Stimulated activated CD8-positive, alpha-beta memory T cell treated with anti-CD3 and anti-CD28 coated beads, Interleukin-4, amount 100 ng/mL, for 4 hours (primary cell): Measurements from ENCODE around the gene CFAP210.

Source experiments
- DNase-seq, 2 donors: peaks; one replicate each; pipeline ENCODE4 v3.0.0-alpha.2; 2020; ENCODE audit warnings: low read depth in 2 of 2, low spot score in 1 of 2

Gene CFAP210

GRCh38 chr2:169694113-169694893 lies at the start of gene CFAP210, which contains the start of gene PHOSPHO2:
Gene CFAP210, minus strand, starts transcription at chr2:169694405. Its CDS starts 78 bp downstream, at chr2:169694327.
Gene PHOSPHO2, plus strand, starts transcription at chr2:169694469. Its CDS starts 6,503 bp downstream, at chr2:169700972.
- peak; percentile 96 to 100 for DNase-seq

DNA sequence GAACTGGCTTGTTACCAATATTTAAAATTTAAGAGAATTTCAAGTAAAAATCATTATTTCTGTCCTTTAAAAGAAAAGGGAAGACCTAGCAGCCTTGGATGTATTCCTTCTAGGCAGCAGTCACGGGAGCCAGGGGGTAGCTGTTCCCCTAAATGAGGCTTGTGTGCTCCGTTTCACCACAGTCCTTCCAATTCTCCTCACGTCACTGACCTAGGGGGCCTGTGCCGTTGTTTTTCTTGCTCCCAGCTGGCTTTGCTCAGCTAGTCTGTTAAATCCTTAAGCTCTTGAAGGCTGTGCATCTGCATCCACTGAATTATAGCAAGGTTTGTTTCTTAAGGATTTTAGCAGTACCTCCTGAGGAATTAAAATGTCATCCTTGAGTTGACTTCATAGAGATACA lies 49.3 kb upstream of the CFAP210 start:
- no peak for DNase-seq

DNA sequence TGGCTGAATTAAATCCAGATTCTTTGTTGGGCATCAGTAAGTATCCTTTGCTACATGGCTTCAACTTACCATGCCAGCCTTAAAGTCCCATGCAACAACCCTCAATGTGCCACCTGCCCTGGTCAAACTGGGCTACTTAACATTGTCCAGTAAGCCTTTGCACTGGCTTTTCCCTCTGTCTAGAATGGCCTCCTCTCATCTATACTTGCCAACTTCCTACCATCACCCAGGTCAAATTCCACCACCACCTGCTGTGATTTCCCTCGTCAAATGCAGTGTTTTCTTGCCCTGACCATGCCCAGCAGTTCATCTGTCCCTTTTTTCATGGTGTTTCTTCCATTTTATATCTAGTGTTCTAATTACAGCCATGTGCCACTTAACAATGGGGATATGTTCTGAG lies 45.1 kb upstream of the CFAP210 start:
- DNase-seq, result no peak

- DNase-seq, result no peak
Observed at GRCh38 chr2:169738566-169739229, 44.5 kb upstream of the CFAP210 start.

DNA sequence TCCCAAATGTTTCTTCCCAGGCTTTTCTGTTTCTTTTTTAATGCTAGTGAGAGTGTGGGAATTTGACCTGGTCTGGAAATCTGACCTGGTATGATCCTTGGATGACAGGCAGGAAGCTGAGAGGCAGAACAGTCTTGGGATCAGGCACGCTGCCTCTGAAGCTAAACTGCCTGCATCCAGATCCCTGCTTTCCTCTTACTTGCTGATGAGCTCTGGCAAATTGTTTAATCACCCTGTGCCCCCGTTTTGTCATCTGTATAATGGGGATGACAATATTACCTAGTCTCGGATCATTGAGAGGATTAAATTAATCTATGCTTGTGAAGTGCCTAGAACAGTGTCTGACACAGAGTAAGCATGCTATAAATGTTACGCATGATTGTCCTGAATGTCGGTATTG lies 42.7 kb upstream of the CFAP210 start:
- no peak for DNase-seq

DNA sequence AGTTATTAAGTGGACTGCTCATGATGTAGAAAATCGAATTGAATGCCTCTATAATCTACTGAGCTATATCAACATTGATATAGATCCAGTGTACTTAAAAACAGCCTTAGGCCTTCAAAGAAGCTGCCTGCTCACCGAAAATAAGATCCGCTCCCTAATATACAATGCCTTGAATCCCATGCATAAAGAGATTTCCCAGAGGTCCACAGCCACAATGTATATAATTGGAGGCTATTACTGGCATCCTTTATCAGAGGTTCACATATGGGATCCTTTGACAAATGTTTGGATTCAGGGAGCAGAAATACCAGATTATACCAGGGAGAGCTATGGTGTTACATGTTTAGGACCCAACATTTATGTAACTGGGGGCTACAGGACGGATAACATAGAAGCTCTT lies 41.4 kb upstream of the CFAP210 start:
- no peak for DNase-seq

DNA sequence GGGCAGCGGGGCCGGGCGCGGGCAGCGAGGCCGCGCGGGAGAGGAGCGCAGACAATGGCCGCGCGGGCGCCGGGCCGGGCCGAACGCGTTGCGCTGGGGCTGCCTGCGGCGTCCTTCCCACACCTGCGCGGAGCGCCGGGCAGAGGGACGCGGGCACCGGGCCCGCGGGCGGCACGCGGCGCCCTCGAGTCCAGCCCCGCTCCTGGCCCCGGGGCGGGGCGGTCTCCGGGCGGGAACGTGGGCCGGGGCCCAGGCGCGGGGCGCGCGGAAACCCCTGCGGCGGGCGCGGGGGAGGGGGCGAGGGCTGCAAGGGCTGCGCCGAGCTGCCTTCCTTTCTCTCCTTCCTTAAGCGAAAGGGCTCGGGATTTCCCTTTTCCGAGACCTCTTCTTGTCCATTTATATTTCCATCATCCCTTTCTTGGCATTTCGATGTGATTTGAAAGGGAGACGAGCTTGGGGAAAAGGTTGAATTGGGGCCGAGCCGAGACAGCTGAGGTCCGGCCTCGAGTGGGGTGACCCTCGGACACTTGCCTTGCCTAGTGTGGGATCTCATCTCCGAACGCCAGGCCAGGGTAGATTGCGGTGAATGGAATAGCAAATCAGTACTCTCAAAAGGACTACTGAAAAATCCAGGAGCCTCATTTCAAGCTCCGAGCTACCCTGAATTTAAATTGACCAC lies 40.1 kb upstream of the CFAP210 start:
- DNase-seq, result no peak

DNA sequence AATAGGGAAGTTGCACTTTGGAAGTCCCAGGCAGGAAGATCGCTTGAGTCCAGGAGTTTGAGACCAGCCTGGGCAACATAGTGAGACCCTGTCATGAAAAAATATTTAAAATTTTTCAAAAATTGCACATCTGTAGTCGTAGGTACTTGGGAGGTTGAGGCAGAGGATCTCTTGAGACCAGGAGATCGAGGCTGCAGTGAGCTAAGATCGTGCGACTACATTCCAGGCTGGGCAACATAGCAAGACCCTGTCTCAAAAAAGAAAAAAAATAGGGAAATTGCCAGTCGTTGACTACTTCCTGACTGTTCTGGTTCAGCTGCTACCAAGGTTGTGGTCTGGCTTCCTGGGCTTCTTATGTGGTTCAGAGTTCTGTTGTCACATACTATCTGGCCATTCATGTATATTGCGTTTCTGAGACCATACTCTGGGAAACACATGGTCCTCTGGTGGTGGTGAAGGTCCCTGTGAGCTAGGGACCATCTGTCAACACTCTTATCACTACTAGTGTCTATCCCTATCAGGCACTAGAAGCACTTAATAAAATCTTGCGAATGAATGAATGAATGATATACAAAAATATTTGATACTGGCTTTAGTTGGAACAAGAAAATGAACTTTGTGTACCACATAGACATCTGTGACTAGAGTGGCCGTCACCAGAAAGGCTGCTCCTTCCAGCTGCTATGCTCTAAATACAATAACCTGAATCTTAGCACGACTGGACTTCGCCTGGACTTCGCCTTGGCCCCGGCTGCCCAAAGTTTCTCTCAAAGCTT lies 38.6 kb upstream of the CFAP210 start:
- no peak for DNase-seq

GRCh38 chr2:169732075-169732474 lies 37.9 kb upstream of the CFAP210 start:
- no peak for DNase-seq

- no peak for DNase-seq
Observed at GRCh38 chr2:169729274-169729605, 35.0 kb upstream of the CFAP210 start.

DNA sequence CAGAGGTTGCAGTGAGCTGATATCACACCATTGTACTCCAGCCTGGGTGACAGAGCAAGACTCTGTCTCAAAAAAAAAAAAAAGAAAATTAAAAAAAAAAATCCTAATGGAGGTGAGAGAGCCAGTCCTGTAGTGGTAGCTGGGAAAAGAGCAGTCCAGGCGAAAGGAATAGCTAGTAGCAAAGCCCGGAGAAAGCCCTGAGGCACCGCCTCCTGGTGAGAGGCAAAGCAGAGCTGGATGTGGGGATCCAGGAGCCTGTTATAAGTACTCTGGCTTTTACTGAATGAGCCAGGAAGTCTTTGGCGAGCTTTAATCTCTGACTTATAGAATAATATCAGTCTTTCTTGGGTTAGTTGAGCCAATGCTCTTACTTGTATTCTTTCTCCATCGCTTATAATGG lies 32.9 kb upstream of the CFAP210 start:
- DNase-seq, result no peak

GRCh38 chr2:169721016-169721415 lies 26.8 kb upstream of the CFAP210 start:
- DNase-seq, result no peak

DNA sequence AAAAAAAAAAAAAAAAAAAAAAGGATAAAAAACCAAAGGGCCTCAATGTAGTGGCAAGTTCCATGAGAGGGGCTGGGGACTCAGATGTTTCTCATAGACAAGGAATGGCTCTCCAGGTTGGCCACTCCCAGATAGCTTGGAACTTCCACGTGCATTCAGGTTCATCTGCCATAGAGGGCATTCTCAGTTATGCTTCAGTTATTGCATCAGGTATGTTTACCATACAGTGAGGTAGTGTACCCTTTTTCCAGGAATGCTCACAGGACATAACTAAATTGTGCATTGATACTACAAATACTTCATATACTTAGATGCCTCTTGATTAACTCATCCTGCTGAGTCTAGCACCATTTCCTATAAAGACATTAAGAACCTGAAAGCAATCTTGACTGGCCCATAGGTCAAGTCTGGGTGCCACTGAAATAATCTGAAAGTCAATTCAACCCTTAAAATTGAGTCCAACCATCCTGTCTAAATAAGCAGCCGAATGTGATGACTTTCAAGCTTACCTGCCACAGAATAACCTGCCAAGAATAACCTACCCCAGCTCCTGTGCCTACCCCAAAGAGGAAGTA lies 24.8 kb upstream of the CFAP210 start:
- no peak for DNase-seq

- DNase-seq, result no peak
Observed at GRCh38 chr2:169717691-169718063, 23.5 kb upstream of the CFAP210 start.

- DNase-seq, result no peak
Observed at GRCh38 chr2:169716938-169717690, 22.9 kb upstream of the CFAP210 start.

- DNase-seq, result no peak
Observed at GRCh38 chr2:169716238-169716886, 22.2 kb upstream of the CFAP210 start.

GRCh38 chr2:169715379-169716237 lies 21.4 kb upstream of the CFAP210 start:
- no peak for DNase-seq

- no peak for DNase-seq
Observed at GRCh38 chr2:169714699-169715098, 20.5 kb upstream of the CFAP210 start.

- DNase-seq, result no peak
Observed at GRCh38 chr2:169713331-169713730, 19.1 kb upstream of the CFAP210 start.
